Measurements from ENCODE around the gene DTHD1.

The DTHD1 gene

DNA sequence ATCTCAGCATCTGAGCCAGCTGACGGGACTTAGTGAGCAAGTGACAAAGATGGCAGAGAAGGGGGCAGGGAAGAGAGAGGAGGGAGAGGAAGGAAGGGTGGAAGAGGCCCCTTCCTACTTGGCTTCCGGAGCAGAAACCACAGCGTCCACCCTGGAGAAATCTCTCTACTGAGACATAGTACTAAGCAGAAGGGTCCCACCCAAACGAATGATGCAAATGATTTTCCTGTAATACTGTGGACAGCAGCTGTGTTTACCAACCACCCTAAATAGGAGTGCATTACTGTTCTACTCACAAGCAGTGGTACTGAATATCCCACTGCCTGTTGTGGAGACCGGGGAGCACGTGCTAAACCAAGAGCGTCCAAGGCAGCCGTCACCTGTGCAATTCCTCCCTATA lies 29.4 kb downstream of the DTHD1 start:
- DNase-seq (ENCODE audit: low read depth), result no peak

DNA sequence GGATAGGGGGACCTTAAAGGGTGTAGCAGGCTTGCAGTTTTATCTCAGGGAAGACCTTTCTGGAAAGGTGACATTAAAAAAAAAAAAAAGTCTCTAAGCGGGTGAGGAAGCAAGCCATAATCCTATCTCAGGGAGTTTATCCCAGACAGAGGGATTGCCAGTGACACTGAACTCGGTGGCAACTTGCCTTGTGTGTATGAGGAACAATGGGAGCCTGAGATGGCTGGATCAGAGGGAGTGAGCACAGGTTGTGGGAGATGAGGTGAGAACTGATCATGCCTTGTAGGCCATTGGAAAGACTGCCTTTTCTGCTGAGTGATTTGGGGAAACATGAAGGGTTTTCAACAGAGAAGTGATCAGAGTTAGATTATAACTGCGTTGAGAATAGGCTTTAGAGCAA lies 31.1 kb downstream of the DTHD1 start:
- H3K4me3 ChIP-seq (ENCODE audit: low read depth, low read length), result no peak overlapping the region
- TF ChIP-seq, protein P1, sequence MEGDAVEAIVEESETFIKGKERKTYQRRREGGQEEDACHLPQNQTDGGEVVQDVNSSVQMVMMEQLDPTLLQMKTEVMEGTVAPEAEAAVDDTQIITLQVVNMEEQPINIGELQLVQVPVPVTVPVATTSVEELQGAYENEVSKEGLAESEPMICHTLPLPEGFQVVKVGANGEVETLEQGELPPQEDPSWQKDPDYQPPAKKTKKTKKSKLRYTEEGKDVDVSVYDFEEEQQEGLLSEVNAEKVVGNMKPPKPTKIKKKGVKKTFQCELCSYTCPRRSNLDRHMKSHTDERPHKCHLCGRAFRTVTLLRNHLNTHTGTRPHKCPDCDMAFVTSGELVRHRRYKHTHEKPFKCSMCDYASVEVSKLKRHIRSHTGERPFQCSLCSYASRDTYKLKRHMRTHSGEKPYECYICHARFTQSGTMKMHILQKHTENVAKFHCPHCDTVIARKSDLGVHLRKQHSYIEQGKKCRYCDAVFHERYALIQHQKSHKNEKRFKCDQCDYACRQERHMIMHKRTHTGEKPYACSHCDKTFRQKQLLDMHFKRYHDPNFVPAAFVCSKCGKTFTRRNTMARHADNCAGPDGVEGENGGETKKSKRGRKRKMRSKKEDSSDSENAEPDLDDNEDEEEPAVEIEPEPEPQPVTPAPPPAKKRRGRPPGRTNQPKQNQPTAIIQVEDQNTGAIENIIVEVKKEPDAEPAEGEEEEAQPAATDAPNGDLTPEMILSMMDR (conservative IDR thresholded peaks at IDR 0.05; ENCODE audit: low read depth, low read length), result no peak
- no peak for DNase-seq (ENCODE audit: low read depth)

More for the DNA sequence above, 29.4 kb downstream of the DTHD1 start:
- H3K4me3 ChIP-seq (ENCODE audit: low read depth, low read length), result no peak overlapping the region
- TF ChIP-seq, protein P1 (conservative IDR thresholded peaks at IDR 0.05; ENCODE audit: low read depth, low read length), result no peak

DNA sequence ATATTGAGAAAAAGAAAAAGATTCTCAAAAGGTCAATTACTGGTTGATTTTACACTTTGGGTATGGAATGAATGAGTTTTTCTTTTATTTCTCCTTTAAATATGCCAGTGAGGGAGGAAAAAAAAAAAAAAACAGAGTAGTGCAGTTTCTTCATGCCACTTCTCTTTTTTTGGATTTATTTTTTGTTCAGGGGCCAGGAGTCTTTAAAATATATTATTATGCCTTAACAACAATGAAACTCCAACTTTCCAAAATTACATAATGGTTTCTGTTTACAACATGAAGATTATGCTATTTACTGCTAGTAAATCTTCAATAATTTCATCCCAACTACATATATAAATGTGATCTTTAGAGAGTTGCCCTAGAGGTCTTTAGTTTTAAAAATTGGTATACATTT lies 31.9 kb downstream of the DTHD1 start:
- no peak for DNase-seq (ENCODE audit: low read depth)
- TF ChIP-seq, protein P1 (conservative IDR thresholded peaks at IDR 0.05; ENCODE audit: low read depth, low read length), result no peak
- no peak overlapping the region for H3K4me3 ChIP-seq (ENCODE audit: low read depth, low read length)

DNA sequence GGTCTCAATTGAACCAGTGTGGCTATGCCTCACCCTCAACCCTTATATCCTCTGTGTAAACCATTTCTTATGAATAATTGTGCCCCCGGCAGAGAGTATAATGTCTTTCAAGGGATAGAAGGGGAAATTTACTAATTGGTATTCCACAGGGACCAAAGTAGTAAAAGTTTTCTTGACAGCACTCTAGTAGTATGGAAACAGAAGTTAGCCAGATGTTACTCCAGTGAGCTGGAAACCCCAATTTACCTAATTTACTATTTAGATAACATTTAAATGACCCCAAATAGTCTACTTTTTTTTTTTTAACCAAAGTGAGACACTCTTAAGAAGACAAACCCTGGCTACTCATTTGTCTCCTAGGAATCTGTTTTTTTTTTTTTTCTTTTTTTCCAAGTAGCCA lies 32.3 kb downstream of the DTHD1 start:
- H3K4me3 ChIP-seq (ENCODE audit: low read depth, low read length), result no peak overlapping the region
- DNase-seq (ENCODE audit: low read depth), result no peak
- TF ChIP-seq, protein P1 (conservative IDR thresholded peaks at IDR 0.05; ENCODE audit: low read depth, low read length), result no peak

DNA sequence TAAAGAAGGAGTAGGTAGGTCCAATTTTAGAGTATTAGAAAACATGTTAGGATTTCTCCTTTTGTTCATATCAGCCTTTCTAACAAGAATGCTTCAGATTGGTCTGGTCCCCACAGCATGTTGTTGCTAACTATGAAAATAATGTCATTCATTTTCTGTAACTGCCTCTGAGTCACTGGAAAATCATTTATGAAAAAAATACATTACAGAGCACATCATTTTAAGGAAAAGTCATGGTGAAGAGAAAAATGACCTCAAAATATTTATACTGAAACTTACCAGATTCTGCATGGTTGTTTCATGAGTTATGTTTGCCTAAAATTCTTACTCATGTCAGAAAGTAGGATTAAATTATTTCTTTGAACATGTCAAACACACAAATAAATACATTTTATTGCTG lies 35.2 kb downstream of the DTHD1 start:
- no peak overlapping the region for H3K4me3 ChIP-seq (ENCODE audit: low read depth, low read length)
- peak; percentile 40 for DNase-seq (ENCODE audit: low read depth)
- TF ChIP-seq, protein P1 (conservative IDR thresholded peaks at IDR 0.05; ENCODE audit: low read depth, low read length), result no peak

DNA sequence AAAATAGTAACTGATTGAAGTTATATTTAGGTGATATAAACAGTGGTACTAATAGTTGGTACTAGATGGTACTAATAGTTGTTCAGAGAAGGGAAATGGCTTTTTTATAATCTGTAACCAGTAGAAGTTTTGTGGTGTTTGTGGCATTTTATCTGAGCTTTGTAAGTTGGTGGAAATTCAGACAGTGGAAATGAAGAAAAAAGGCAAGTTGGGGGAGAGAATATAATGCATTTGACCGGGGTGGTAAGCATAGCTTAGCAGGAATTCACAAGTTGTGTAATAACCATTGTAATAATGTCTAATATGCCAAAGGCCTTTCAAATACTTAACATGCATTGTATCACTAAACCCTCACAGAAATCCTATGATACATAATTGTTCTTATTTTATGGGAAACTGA lies 36.3 kb downstream of the DTHD1 start:
- DNase-seq (ENCODE audit: low read depth), result peak; percentile 4
- TF ChIP-seq, protein P1 (conservative IDR thresholded peaks at IDR 0.05; ENCODE audit: low read depth, low read length), result no peak
- no peak overlapping the region for H3K4me3 ChIP-seq (ENCODE audit: low read depth, low read length)

DNA sequence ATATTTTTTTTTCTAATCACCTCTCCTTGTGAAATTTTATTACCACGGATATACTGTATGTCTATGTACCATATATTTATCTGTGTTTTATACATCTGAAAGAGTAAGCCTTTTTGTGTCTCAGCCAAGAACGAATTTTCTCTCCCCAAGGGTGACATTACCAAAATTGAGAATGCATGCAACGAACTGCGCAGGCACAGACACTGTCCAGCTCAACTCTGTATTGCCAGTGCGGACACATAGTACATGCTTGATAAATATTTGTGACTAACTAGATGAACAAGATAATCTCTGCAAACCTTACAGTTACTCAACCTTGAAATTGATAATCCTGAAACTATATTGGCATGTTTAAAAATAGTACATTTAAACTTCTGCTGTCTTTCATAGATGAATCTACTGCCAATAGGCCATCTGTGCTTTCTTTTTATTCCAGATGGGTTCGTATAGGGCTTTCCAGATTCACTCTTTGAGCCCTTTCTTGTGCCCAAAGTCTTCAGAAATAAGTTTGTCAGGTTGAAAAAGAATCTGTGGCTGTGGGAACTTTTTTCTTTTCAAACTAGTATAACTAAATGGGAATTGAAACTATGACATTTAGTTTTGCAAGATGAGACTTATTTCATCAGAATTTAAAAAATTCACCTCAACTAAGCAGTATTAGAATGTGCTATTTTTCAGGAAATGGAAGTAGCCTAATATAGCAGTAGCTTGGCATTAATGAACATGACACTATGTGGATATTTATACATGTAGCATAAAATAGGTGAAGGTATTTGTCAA lies 38.9 kb downstream of the DTHD1 start:
- no peak overlapping the region for H3K4me3 ChIP-seq (ENCODE audit: low read depth, low read length)
- TF ChIP-seq, protein P1 (conservative IDR thresholded peaks at IDR 0.05; ENCODE audit: low read depth, low read length), result no peak
- DNase-seq (ENCODE audit: low read depth), result no peak
